ENCODE measurements around the gene SPRED1.
A peak's percentile ranks its signal among the peaks of the same experiment; 100 is the strongest.

SPRED1 gene

GRCh38 chr15:38335116-38335515, 82.5 kb downstream of the SPRED1 start:
- DNase-seq (ENCODE audit: extremely low read depth in 1 of 2, low read depth in 1 of 2), result no peak

GRCh38 chr15:38344351-38344750, 91.7 kb downstream of the SPRED1 start:
- DNase-seq (ENCODE audit: extremely low read depth in 1 of 2, low read depth in 1 of 2), result no peak

GRCh38 chr15:38349251-38349650, 96.6 kb downstream of the SPRED1 start:
- no peak for DNase-seq (ENCODE audit: extremely low read depth in 1 of 2, low read depth in 1 of 2)

- DNase-seq (ENCODE audit: extremely low read depth in 1 of 2, low read depth in 1 of 2), result no peak
Measured at GRCh38 chr15:38351466-38351865, 98.8 kb downstream of the SPRED1 start.

GRCh38 chr15:38354315-38354929, 101.8 kb downstream of the SPRED1 start:
- peak; percentile 5 to 14 for DNase-seq (ENCODE audit: extremely low read depth in 1 of 2, low read depth in 1 of 2)

GRCh38 chr15:38362355-38362754, 109.7 kb downstream of the SPRED1 start:
- DNase-seq (ENCODE audit: extremely low read depth in 1 of 2, low read depth in 1 of 2), result no peak

- no peak for DNase-seq (ENCODE audit: extremely low read depth in 1 of 2, low read depth in 1 of 2)
Measured at GRCh38 chr15:38367476-38367875, 114.8 kb downstream of the SPRED1 start.

GRCh38 chr15:38369936-38370478, 117.4 kb downstream of the SPRED1 start:
- DNase-seq (ENCODE audit: extremely low read depth in 1 of 2, low read depth in 1 of 2), result no peak

GRCh38 chr15:38373016-38373415, 120.4 kb downstream of the SPRED1 start:
- no peak for DNase-seq (ENCODE audit: extremely low read depth in 1 of 2, low read depth in 1 of 2)

GRCh38 chr15:38374029-38374428, 121.4 kb downstream of the SPRED1 start:
- DNase-seq (ENCODE audit: extremely low read depth in 1 of 2, low read depth in 1 of 2), result no peak

GRCh38 chr15:38374556-38374955, 121.9 kb downstream of the SPRED1 start:
- DNase-seq (ENCODE audit: extremely low read depth in 1 of 2, low read depth in 1 of 2), result no peak

GRCh38 chr15:38376081-38376480, 123.4 kb downstream of the SPRED1 start:
- DNase-seq (ENCODE audit: extremely low read depth in 1 of 2, low read depth in 1 of 2), result no peak

GRCh38 chr15:38377636-38378035, 125.0 kb downstream of the SPRED1 start:
- DNase-seq (ENCODE audit: extremely low read depth in 1 of 2, low read depth in 1 of 2), result no peak

GRCh38 chr15:38378161-38378560, 125.5 kb downstream of the SPRED1 start:
- no peak for DNase-seq (ENCODE audit: extremely low read depth in 1 of 2, low read depth in 1 of 2)

- peak in 1 of 2 donors; percentile 38 for DNase-seq (ENCODE audit: extremely low read depth in 1 of 2, low read depth in 1 of 2)
Measured at GRCh38 chr15:38389924-38390542, 137.4 kb downstream of the SPRED1 start.

GRCh38 chr15:38391191-38391590, 138.6 kb downstream of the SPRED1 start:
- no peak for DNase-seq (ENCODE audit: extremely low read depth in 1 of 2, low read depth in 1 of 2)

- no peak for DNase-seq (ENCODE audit: extremely low read depth in 1 of 2, low read depth in 1 of 2)
Measured at GRCh38 chr15:38398134-38398533, 145.5 kb downstream of the SPRED1 start.

- no peak for DNase-seq (ENCODE audit: extremely low read depth in 1 of 2, low read depth in 1 of 2)
Measured at GRCh38 chr15:38401106-38401505, 148.5 kb downstream of the SPRED1 start.

- no peak for DNase-seq (ENCODE audit: extremely low read depth in 1 of 2, low read depth in 1 of 2)
Measured at GRCh38 chr15:38401701-38402100, 149.1 kb downstream of the SPRED1 start.

GRCh38 chr15:38406436-38406835, 153.8 kb downstream of the SPRED1 start:
- no peak for DNase-seq (ENCODE audit: extremely low read depth in 1 of 2, low read depth in 1 of 2)

Measured in activated CD8-positive, alpha-beta memory T cell treated with anti-CD3 and anti-CD28 coated beads for 1 hour (primary cell).